Stimulated activated CD4-positive, alpha-beta T cell treated with anti-CD3 and anti-CD28 coated beads, Interleukin-4, amount 100 ng/mL, for 1 hour (primary cell): Measurements from ENCODE around the gene ARHGDIA.
A peak's percentile ranks its signal among the peaks of the same experiment; 100 is the strongest.

Source experiments
- DNase-seq: peaks from one replicate; pipeline ENCODE4 v3.0.0-alpha.2; 2020

ARHGDIA gene

DNA sequence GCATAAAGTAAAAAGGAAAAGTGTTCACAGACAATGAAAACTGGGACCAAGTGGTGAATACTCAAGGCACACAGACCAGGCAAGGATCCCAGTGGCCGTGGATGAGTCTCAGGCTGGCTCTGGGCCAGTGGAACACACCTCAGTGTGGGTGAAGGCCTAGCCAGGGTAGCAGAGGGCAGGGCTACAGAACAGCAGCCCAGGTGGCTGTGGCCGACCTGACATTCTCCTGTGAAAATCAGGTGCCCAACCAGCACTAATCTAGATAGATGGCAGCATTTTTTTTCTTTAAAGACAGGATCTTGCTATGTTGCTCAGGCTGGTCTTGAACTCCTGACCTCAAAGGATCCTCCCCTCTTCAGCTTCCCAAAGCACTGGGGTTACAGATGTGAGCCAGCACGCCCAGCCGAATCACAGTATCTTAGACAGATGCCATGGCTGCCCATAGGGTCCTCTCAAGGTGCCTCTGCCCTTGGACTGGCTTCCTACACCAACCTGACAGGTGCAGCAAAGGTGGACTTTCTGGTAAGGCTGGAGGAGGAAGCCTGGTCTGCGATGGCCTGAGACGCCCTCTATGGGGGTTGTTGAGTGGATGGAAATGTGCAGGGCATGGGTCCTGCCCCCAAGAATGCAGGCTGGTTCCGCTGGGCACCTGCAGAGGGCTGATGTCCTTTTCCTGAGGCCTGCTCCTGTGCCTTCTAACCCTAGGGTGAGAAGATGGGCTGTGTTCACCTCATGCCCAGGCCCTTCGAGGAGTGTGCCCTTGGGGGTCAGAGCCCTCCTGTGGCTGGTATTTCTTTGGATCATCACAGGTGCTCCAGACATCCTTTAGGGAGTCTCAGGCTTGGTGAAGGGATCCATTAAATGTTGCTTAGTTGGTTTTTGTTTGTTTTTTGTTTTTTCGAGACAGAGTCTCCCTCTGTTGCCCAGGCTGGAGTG lies 7.0 kb downstream of the ARHGDIA start:
- DNase-seq = no peak

DNA sequence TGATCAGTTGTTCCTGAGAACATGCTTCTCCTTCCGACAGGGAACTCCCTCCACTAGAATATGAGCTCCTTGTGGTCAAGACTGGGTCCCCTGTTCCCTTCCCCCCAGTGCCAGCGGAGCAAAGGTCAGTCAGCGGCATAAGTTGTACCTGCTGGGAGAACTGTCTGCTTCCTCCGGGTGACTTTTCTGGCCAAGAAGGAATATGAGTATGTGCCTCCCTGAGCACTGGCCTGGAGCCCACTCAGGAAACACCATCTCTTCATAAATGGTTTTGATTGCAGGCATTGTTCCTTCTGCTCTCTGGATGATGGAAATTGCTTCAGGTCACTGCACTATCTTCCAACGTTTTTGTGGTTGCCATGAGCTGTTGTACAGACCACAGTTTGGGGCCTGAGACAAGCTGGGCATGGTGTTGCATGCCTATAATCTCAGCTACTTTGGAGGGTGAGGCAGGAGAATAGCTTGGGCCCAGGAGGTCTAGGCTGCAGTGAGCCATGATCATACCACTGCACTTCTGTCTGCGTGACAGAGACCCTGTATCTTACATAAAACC lies 7.9 kb downstream of the ARHGDIA start:
- no peak for DNase-seq

DNA sequence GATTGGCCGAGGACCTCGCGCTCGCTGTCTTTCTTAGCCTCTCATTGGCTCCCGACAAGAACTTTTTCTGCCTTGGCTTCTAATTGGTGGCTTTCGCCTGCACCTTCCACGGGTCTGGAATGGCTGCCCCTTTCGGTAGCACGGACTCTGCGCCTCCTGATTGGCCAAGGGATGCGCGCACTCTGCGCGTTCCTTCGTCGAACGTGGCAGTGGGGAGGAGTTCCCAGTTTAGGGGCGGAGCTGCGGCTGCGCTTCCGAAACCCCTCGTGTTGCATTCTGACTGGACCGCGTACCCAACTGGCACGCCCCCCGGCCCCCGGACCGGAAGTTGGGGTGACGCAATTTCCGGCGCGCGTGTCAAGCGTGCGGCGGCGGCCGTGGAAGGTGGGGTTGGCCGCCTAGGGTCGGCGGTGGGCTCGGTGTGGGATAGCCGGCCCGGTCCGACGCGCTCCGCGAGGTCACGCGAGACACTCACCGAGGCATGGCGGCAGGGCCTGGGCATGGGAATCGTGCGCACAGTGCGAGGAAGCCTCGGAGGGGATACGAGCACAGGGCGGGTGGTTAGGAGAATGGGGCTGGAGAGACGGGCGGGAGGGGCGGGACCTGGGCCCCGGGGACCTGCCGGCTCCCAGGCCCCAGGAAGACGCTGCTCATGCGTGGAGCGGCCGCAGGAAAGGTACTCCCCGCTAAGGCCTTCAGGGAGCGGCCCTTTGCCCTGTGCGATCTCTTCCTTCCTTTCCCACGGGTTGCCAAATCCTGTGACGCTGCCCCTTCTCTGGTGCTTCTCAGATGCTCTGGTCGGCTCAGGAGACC lies 10.2 kb downstream of the ARHGDIA start:
- DNase-seq = peak; percentile 99

DNA sequence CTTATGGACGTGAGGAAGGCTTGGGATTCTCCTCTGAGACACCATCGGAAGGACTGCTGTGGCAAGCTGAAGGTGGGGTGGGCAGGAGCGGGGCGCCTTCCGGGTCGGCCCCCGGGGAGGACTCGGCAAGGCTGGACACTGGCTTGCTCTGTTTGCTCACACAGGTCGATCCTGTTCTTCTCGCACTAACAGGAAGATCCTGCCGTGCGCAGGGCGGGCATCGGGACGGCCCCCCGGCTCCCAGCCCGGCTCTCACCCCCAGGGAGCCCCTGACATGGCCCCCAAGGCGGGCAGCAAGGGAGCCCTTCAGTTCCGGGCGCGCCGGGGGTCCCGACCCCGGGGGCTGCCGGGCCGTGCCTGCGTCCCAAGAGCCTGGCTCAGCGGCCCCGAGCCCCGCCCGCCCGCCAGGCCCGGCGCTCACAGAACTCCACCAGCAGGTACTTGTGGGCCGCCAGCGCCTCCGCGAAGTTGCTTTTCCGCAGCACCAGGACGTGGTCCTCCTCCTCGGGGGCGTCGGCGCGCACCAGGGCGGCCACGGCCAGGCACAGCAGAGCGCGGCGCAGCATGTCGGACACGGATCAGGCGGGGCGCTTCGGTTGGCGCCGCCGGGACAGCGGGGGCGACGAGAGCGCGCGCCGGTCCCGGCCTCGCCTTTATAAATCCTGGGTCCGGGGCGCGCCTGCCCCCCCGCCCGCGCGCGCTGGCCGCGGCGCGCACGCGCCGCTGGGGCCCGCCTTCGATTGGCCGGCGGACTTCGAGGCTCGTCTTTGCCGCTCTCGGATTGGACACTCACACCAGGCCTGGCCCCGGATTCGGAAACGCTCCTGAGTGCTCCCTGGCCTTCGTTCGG lies 11.0 kb downstream of the ARHGDIA start, which contains the start of gene P4HB:
Gene P4HB (minus strand): TSS at position 630 of the 850 bp plus-strand sequence. CDS start 64 bp downstream, at position 566.
- peak; percentile 95 for DNase-seq

DNA sequence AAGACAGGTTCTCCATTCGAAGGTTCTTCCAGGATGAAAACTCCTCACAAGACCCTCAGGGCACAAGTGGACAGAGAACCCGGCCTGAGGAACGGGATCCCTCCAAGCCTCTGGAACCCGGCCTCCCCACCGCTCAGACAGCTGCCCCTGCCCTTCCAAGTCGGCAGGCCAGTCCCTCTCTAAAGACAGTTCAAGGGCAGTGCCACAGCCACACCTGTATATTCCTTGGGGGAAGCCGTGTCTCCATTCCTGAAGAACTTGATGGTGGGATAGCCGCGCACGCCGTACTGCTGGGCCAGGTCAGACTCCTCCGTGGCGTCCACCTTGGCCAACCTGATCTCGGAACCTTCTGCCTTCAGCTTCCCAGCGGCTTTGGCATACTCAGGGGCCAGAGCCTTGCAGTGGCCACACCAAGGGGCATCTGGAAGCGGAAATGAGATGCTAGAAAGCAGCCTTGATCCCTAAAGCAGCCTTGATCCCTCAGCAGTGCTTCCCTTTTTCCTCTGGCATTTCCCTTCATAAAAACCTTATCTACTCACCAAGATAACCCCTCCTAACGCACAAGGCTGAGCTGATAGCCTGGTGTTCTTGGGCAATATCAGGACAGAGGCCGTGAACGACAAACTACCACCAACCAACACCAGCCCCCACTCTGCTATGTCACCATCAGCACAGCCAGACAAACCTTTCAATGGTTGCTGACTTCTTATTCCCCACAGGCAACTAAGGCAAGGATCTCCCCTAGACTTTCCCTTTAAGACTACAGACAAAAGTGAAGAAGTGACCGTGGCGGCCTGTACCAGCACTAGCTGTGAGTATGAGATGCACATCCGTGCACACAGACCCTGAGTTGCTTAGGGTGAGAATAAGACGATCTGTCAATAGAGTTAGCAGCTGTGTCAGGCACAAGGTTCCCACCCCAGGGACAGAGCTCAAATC lies 11.9 kb downstream of the ARHGDIA start:
- no peak for DNase-seq

DNA sequence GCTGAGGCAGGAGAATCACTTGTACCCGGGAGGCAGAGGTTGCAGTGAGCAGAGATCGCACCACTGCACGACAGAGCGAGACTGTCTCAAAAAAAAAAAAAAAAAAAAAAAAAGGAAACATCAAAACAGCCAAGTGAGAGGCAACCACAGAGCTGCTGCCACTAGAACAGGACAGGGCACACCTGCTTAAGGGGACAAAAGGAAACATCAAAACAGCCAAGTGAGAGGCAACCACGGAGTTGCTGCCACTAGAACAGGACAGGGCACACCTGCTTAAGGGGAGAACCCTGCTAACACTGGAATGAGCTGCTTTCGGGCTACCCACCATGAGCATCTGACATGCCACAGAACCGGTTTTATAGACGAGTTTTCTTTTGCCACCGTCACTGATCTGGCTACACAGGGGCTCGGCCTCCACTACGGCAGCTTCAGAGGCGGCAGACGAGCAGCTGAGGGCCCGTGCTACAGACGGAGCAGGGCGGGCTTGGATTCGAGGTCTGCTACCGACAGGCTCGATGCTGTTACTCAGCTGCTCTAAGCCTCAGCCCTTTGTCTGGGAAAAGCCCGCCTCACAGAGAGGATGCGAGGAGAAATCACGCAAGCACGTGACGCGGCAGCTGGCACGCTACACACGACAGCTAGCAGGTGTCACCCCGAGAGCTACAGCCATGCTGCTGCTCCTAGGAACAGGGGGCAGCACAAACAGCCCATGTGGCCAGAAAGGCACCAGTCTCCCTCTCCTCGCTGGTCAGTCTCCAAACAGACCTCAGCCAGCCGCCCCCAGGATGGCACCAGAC lies 12.8 kb downstream of the ARHGDIA start:
- DNase-seq = no peak

DNA sequence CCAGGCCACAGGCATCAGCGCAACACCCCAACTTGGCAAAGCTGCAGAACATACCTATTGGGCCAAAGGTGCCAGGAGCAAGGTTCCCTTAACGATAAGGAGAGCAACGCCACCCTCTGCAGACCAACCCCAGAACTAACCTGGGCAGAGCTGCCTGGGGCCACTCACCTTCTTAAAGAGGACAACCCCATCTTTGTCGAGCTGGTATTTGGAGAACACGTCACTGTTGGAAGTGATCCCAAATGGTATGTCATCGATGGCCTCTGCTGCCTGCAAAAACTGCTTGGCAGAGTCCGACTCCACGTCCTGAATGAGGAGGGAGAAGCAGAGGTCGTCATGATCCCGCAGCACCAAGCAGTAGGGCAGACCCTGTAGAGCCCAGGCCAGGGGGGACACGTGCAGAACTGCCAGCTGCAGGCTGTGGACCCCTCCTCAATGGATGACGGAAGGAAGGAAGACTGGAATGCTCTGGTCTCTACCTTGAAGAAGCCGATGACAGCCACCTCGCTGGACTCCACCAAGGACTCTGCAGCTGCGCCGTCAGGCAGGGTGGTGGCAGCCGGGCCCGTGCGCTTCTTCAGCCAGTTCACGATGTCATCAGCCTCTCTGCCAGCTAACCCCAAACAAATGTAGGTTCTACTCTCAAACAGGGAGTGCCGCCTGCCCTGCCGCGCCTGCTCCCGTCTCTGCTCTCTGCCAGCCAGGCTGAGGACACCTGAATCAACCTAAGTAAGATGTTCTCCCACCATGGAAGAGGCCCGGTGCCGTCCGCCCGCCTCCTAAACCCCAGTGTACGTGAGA lies 16.0 kb downstream of the ARHGDIA start:
- no peak for DNase-seq

DNA sequence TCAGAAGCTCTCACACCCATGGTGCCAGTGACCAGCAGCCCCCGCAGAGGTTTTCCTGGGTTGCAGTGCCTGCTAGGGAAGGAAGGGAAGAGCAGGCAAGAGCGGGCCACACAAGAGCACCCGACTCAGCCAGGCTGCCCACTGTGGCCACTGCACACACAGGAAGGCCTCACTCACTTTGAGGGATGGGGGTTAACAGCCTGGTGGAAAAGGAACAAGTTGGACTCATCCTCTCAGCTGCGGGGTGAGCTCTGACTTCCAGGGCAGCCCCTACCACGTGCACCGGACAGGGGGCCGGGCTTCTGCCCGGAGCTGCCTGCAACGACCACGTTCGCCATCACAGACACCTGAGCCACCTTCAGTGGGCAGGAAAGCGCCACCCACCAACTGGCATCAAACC lies 18.9 kb downstream of the ARHGDIA start:
- DNase-seq = no peak

DNA sequence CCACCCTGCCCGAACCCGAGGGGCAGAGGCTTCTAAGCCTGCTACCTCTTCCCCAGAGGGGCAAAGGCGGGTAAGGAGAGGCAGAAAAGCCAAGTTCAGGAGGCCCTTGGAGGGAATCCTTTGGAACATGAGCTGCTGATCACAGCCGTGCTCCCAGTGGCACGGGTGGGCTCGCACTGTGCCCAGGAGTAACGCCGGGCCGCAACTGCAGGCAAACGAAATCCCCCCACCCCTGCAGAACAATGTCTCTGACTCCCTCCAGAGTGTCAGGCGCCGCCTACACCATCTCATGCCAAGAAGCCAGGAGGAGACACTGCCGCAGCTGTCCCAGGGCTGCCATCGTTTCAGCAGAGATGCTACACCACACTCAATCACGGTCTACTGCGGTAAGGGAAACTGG lies 19.7 kb downstream of the ARHGDIA start:
- no peak for DNase-seq

DNA sequence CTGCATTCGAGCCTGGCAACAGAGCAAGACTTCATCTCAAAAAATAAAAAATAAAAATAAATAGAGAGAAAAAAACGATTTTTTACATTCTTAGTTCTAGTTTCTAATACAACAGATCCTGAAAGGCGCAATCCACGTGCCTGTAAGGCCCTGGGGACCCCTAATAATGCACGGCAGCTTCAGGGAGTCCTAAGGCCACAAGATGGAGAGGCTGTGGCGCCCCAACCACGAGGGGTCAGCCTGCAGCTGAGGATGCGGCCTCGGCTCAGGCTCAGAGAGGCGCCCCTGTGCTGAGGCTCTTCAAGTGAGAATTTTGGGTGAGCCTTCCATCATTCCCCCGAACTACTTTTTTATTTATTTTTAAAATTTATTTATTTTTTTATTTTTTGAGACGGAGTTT lies 21.7 kb downstream of the ARHGDIA start:
- DNase-seq = no peak

DNA sequence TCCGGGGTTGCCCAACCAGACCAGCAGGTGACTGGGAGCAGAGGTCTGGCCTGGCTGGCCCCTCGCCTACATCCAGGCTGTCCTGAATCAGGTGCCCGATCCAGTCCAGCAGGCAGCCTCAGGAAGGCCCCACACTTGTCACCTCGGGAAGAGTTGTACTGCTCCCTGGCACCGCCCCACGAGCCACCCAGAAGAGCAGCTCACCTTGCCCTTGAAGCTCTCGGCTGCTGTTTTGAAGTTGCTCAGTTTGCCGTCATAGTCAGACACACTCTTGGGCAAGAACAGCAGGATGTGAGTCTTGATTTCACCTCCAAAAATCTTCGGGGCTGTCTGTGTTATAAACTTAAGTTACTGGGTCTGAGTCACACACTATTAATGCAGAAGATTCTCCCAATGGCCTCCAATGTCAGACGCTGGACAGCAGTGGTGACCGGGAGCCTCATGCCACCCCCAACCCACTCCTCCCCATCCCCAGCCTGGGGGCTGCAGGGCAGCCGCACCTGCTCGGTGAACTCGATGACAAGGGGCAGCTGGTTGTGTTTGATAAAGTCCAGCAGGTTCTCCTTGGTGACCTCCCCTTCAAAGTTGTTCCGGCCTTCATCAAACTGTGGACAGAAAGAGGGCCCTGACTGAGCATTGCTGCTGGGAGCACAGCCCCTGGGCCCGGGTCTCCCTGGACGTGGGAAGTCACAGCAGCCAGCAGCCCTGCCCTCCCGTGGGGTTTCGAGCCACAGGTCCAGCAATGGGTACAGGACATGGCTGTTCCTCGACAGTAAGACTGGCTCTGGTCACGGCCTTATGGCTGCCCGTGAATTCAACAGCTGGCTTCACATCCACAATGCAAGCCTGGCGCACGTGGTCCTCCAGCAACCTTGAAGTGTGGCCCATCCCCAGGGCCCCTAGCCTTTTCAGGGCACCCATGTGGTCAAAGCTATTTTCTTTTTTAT lies 24.1 kb downstream of the ARHGDIA start:
- DNase-seq = no peak

DNA sequence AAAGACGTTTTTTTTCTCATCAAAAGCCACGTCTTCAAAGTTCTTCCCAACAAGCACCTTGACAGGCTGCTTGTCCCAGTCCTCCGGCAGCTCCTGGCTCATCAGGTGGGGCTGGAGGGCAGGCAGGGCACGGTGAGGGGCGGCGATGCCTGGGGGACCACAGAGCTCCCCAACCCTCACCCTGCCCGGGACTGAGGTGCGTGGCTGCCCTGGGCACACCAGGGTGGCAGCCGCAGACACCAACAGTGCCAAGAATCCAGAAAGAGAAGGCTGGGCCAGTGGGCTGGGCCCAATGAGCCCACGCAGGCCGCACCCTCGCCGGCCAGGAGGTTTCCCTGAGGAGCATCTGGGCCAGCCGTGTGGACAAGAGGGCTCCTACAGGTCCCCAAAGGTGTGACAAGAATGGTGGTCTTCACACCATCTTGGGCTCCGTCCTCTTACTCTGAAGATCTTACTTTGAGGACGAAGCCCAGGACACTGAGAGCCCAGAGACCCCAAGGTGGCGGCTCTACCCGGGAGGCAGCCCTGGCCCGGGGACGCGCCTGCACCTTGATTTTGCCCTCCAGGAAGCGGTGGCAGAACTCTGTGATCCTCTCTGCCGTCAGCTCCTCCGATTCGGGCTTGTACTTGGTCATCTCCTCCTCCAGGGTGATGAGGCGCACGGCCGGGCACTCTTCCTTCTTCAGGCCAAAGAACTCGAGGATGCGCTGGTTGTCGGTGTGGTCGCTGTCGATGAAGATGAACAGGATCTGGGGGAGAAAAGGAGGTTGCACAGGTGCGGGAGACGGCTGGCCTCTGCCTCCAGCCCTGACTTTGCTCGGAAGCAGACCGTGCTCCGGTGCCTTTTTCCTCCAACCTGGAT lies 25.0 kb downstream of the ARHGDIA start:
- DNase-seq = no peak

DNA sequence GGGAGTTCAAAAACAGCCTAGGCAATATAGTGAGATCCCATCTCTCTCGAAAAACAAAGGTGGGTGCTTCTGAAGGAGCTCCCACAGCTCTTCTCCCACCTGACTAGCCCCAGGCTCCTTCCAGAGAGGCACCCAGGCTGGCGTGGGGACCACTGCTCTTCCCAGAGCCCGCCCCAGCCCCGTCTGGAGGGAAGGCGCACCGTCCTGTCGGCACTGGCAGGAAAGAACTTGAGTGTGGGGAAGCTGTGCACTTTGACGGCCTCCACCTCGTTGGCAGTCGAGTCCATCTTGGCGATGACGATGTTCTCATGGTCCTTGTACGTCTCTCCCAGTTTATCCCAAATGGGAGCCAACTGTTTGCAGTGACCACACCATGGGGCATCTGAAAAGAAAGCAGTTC lies 25.8 kb downstream of the ARHGDIA start:
- DNase-seq = no peak

DNA sequence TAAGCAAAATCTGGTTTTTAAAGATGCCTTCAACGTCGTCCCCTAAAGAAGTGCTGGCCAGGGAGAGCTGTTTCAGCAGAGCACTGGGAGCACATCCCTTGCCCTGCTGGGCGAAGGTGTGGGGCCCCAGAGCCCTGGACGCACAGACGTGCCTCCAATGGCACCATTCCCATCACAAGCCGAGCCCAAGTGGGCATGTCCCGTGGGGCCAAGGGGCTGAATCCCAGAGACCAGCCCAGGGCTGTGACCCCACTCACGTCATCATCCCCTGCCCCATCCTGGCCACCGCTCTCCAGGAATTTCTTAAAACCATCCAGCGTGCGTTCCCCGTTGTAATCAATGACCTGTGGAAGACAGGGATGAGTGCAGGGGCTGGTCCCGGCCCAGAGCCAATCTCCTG lies 26.2 kb downstream of the ARHGDIA start:
- DNase-seq = no peak

DNA sequence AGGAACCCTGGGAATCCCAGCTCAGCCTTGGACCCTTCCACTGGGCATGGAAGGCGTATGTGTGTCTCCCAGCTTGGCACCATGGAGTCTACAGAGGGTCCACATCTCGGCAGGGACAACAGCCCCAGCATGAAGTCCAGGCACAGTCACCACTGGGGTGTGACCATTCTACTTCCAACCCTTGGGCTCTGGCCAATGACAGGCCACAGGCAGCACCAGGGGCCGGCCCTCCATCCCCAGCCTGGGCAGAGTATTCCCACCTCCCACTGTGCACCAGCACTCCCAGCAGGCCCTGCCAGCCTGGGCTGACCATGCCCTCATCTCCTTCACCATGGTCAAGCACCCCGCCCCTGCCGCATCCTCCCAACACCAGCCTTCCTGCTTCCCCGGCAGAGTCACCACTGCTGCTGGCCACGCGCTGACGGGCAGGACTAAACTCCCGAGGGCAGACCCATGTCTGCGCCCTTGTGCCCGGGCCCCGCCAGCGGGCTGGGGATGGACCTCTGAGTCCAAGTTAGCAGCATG lies 26.7 kb downstream of the ARHGDIA start:
- DNase-seq = no peak

DNA sequence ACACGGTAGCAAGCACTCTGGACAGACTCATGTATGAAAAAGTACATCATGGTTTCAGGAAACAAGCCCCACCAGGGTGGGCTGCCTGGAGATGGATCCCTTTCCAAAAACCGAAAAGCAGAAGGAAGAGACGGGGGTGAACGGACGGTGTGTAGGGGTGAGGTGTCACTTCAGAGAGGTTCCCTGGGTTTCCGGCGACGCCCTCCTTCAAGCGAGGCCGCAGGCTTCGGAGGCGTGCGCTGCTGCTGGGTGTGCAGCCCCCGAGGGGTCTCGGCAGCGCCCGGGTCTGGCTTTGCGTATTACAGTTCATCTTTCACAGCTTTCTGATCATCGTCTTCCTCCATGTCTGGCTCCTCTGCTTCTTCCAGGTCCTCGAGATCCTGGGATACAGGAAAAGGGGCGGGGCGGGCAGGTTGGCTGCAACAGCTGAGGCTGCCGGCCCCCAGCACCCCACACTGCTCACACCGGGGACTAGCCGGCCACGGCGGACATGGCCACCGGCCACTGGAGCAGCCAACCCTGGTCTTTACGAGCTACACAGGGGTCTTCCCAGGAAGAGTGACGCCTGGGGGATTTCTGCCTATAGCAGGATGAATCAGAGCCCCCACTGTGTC lies 27.3 kb downstream of the ARHGDIA start:
- no peak for DNase-seq
